Measurements from ENCODE around the gene ZFPM1.

Gene ZFPM1

DNA sequence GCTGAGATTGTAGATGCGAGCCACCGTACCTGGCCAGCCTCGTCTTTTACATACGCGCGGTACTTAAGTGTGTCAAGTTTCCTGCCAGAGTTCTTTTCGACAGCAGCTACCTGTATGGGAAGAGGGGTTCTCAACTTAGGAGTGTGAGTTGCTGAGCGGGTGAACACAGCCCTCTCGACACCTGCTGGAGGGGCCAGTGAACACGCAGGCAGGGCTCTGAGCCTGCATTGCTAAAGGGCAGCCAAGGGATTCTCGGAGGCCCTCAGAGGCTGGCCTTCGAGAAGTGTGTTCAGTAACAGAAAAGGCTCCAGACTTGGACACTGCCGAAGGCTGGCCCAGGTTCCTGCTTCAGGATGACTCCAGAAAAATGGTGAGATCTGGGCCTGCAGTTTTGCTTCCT lies 123.2 kb downstream of the ZFPM1 start:
- no peak for DNase-seq (ENCODE audit: low read depth, low spot score)
- TF ChIP-seq FOXP2 (optimal IDR thresholded peaks at IDR 0.05; ENCODE audit: control extremely low read depth, extremely low read length, insufficient read depth) (no peak), POLR2AphosphoS5 (IDR thresholded peaks at IDR 0.05; ENCODE audit: borderline replicate concordance, low read depth, low read length) (no peak), EZH2 (IDR thresholded peaks at IDR 0.05) (no peak)
- Histone ChIP-seq H3K27ac (no peak overlapping the region), H3K4me3 (no peak overlapping the region), H3K9ac (ENCODE audit: insufficient read length) (no peak overlapping the region), H3K36me3 (ENCODE audit: insufficient read depth, low read length) (no peaks in the 10 kb centered on the region; the same call in 1 of the 2 replicates), H3K9me3 (ENCODE audit: low read depth, low read length) (no peaks in the 10 kb centered on the region)

DNA sequence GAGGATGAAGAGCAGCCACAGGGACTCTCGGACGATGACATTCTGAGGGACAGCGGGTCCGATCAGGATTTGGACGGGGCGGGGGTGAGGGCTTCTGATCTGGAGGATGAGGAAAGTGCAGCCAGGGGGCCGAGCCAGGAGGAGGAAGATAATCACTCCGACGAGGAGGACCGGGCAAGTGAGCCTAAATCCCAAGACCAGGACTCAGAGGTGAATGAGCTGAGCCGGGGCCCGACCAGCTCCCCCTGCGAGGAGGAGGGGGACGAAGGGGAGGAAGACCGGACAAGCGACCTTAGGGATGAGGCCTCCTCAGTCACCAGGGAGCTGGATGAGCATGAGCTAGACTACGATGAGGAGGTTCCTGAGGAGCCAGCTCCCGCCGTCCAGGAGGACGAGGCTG lies 124.1 kb downstream of the ZFPM1 start:
- Histone ChIP-seq H3K9ac (ENCODE audit: insufficient read length) (no peak overlapping the region), H3K4me3 (no peak overlapping the region), H3K9me3 (ENCODE audit: low read depth, low read length) (no peaks in the 10 kb centered on the region), H3K27ac (no peak overlapping the region), H3K36me3 (ENCODE audit: insufficient read depth, low read length) (no peaks in the 10 kb centered on the region; the same call in 1 of the 2 replicates)
- TF ChIP-seq FOXP2 (optimal IDR thresholded peaks at IDR 0.05; ENCODE audit: control extremely low read depth, extremely low read length, insufficient read depth) (no peak), EZH2 (IDR thresholded peaks at IDR 0.05) (no peak), POLR2AphosphoS5 (IDR thresholded peaks at IDR 0.05; ENCODE audit: borderline replicate concordance, low read depth, low read length) (no peak)
- no peak for DNase-seq (ENCODE audit: low read depth, low spot score)

DNA sequence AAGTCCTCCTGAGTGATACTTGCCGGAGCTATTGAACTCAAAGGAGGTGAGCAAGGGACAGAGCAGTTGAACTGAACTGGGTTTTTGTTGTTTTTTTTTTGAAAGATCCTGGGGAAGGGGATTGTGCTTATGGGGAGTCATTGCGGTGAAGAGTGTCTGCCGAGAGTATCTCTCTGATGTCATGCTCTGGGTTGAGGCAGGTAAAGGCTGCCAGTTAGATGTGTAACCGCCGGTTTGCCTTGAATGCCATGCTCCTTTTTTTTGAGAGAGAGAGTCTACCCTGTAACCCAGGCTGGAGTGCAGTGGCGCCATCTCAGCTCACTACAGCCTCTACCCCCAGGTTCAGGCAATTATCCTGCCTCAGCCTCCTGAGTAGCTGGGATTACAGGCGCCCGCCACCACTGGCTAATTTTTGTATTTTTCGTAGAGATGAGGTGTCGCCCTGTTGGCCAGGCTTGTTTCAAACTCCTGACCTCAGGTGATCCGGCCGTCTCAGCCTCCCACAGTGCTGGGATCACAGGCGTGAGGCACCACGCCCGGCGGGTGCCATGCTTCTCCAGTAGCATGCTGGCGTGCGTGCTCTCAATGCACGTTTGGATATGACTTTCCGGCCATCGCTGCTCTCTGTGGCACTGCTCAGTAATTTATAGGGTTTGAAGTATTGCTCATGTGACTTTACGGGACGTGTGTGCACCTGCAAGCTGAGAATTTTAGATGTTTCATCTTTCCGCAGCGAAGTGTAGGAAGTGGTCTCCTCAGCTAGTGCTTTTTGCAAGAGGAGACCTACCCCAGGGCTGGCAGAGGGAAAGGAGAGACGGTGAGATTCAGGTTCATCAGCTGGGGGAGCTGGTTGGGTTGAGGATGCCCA lies 125.6 kb downstream of the ZFPM1 start:
- Histone ChIP-seq H3K27ac (no peak overlapping the region), H3K36me3 (ENCODE audit: insufficient read depth, low read length) (no peaks in the 10 kb centered on the region; the same call in 1 of the 2 replicates), H3K9ac (ENCODE audit: insufficient read length) (no peak overlapping the region), H3K4me3 (no peak overlapping the region), H3K9me3 (ENCODE audit: low read depth, low read length) (no peaks in the 10 kb centered on the region)
- DNase-seq (ENCODE audit: low read depth, low spot score), result no peak
- TF ChIP-seq FOXP2 (optimal IDR thresholded peaks at IDR 0.05; ENCODE audit: control extremely low read depth, extremely low read length, insufficient read depth), result no peak
- TF ChIP-seq POLR2AphosphoS5 (IDR thresholded peaks at IDR 0.05; ENCODE audit: borderline replicate concordance, low read depth, low read length), result no peak

DNA sequence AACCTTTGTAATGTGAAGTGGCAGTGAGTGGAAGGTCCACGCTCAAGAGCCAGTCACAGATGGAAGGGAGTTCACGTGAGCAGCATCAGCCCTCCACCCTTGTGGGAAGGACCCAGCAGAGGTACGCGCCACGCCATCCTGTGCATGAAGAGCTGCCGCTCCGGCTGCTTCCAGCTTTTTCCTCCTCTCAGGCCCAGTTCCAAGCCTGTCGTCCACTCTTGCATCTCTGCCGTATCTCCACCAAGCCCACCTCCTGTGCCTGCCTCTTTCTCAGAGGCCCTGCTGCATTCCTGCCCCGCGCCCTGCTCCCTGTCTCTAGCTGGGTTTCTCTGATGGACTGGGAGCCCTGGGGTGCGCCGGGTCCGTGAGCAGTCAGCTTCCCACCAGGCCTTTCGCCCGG lies 127.3 kb downstream of the ZFPM1 start:
- Histone ChIP-seq H3K9ac (ENCODE audit: insufficient read length) (no peak overlapping the region), H3K36me3 (ENCODE audit: insufficient read depth, low read length) (no peaks in the 10 kb centered on the region; the same call in 1 of the 2 replicates)
- TF ChIP-seq FOXP2 (optimal IDR thresholded peaks at IDR 0.05; ENCODE audit: control extremely low read depth, extremely low read length, insufficient read depth), result no peak
- no peak for TF ChIP-seq EZH2 (IDR thresholded peaks at IDR 0.05)
- no peak for TF ChIP-seq POLR2AphosphoS5 (IDR thresholded peaks at IDR 0.05; ENCODE audit: borderline replicate concordance, low read depth, low read length)

DNA sequence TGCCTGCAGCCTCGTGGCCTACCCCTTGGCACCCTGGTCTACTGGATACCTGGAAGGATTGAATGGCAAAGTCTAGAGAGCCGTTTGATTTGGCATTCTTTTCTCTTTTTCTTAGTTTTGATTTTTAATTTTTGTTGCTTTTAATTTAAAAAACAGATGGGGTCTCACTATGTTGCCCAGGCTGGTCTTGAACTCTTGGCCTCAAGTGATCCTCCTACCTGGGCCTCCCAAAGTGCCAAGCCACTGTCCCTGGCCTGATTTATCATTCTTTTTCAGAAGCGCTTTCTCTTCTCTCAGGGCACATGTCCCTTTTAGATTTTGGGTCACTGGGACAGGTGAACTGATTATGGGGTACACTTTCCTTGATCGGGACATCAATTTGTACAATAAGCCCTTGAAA lies 128.0 kb downstream of the ZFPM1 start:
- Histone ChIP-seq H3K9ac (ENCODE audit: insufficient read length) (no peak overlapping the region), H3K27ac (no peak overlapping the region), H3K9me3 (ENCODE audit: low read depth, low read length) (no peaks in the 10 kb centered on the region), H3K36me3 (ENCODE audit: insufficient read depth, low read length) (no peaks in the 10 kb centered on the region; the same call in 1 of the 2 replicates), H3K4me3 (no peak overlapping the region)
- TF ChIP-seq EZH2 (IDR thresholded peaks at IDR 0.05) (no peak), POLR2AphosphoS5 (IDR thresholded peaks at IDR 0.05; ENCODE audit: borderline replicate concordance, low read depth, low read length) (no peak), FOXP2 (optimal IDR thresholded peaks at IDR 0.05; ENCODE audit: control extremely low read depth, extremely low read length, insufficient read depth) (no peak)
- DNase-seq (ENCODE audit: low read depth, low spot score), result no peak

More for the DNA sequence above, 127.3 kb downstream of the ZFPM1 start:
- no peak overlapping the region for H3K27ac ChIP-seq
- no peak overlapping the region for H3K4me3 ChIP-seq
- H3K9me3 ChIP-seq (ENCODE audit: low read depth, low read length), result no peaks in the 10 kb centered on the region
- no peak for DNase-seq (ENCODE audit: low read depth, low spot score)

DNA sequence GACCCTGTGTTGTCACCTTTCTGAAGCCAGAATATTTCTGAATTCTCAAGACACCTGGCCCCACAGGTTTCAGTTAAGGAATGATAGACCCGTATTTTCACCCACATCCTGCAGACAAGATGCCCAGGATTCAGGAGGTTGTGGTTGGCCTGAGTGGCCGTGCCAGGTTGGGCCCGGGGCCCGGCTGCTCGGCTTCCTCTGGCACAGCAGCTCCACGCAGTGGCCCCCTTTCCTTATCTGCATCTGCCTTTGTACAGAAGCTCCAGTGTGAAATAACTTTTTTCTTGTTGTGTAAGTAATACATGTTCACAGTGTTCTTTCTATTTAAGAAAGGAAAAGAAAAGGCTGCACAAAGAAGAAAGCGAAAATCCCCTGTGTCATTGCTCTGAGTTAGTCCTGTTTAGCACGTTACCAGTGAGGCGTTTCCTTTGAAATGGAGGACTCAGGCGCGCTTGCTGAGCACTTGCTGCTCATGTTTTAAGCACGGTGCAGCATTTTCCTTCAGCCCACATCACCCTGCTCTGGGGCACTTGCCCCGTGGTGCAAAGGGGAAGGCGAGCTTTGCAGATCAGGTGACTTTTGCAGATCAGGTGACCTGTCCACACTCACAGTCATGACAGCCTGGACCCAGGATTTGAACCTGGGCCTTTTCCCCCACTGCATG lies 130.0 kb downstream of the ZFPM1 start:
- Histone ChIP-seq H3K27ac (no peak overlapping the region), H3K36me3 (ENCODE audit: insufficient read depth, low read length) (peaks cover 3% of the 10 kb centered on the region; the same call in 1 of the 2 replicates), H3K9me3 (ENCODE audit: low read depth, low read length) (no peaks in the 10 kb centered on the region), H3K9ac (ENCODE audit: insufficient read length) (no peak overlapping the region), H3K4me3 (no peak overlapping the region)
- TF ChIP-seq POLR2AphosphoS5 (IDR thresholded peaks at IDR 0.05; ENCODE audit: borderline replicate concordance, low read depth, low read length) (no peak), FOXP2 (optimal IDR thresholded peaks at IDR 0.05; ENCODE audit: control extremely low read depth, extremely low read length, insufficient read depth) (no peak), EZH2 (IDR thresholded peaks at IDR 0.05) (no peak)
- no peak for DNase-seq (ENCODE audit: low read depth, low spot score)

DNA sequence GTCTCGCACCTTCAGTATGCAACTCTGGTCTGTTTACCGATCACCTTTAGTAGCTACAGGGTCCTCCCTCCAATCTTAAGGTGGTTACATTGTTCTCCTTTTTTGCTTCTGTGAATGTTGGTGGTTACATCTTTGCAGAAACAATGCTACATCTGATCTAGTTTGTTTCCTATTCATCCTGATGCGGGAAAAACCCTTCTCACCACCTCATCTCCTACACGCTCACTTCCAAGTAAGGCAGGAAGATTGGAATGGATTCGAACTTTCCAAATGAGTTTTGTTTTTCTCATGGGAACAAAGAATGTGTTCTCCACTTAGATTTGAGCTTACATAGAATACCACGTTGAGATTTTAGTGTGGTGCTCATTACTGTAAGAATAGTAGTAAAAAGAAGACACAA lies 131.6 kb downstream of the ZFPM1 start:
- H3K36me3 ChIP-seq (ENCODE audit: insufficient read depth, low read length), result peaks cover 7% of the 10 kb centered on the region; the same call in 1 of the 2 replicates
- TF ChIP-seq EZH2 (IDR thresholded peaks at IDR 0.05) (no peak), POLR2AphosphoS5 (IDR thresholded peaks at IDR 0.05; ENCODE audit: borderline replicate concordance, low read depth, low read length) (no peak), FOXP2 (optimal IDR thresholded peaks at IDR 0.05; ENCODE audit: control extremely low read depth, extremely low read length, insufficient read depth) (no peak)
- DNase-seq (ENCODE audit: low read depth, low spot score), result no peak
- no peak overlapping the region for H3K9ac ChIP-seq (ENCODE audit: insufficient read length)
- H3K4me3 ChIP-seq, result no peak overlapping the region
- no peak overlapping the region for H3K27ac ChIP-seq
- H3K9me3 ChIP-seq (ENCODE audit: low read depth, low read length), result no peaks in the 10 kb centered on the region

DNA sequence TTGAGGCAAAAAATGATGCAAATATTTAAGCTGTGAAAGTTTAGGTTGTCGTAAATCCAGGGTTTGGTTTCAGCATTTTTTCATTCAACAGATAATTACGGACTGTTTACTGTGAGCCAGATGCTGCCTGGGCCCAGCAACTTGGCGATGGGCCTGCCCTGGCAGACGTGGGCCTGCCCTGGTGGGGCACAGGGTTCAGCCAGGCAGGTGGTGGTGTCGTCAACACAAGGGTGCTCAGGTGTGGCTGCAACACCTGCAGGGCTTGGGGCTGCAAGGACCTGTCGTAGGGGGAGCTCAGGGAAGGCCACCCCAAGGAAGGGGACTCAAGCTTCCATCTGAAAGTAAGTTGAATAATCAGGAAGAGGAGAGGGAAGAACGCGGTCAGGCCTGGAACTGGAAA lies 132.2 kb downstream of the ZFPM1 start:
- Histone ChIP-seq H3K36me3 (ENCODE audit: insufficient read depth, low read length) (peaks cover 7% of the 10 kb centered on the region; the same call in 1 of the 2 replicates), H3K9me3 (ENCODE audit: low read depth, low read length) (no peaks in the 10 kb centered on the region), H3K9ac (ENCODE audit: insufficient read length) (no peak overlapping the region), H3K27ac (no peak overlapping the region), H3K4me3 (no peak overlapping the region)
- no peak for DNase-seq (ENCODE audit: low read depth, low spot score)
- TF ChIP-seq FOXP2 (optimal IDR thresholded peaks at IDR 0.05; ENCODE audit: control extremely low read depth, extremely low read length, insufficient read depth), result no peak
- no peak for TF ChIP-seq POLR2AphosphoS5 (IDR thresholded peaks at IDR 0.05; ENCODE audit: borderline replicate concordance, low read depth, low read length)
- TF ChIP-seq EZH2 (IDR thresholded peaks at IDR 0.05), result no peak
